ENCODE measurements around the gene GRID2IP.
A peak's percentile ranks its signal among the peaks of the same experiment; 100 is the strongest.
"Not testable (repeated sequence)": the region's sequence is repeated elsewhere in the genome, so short reads cannot be mapped to it uniquely, and the experiment has no call there.

The GRID2IP gene

DNA sequence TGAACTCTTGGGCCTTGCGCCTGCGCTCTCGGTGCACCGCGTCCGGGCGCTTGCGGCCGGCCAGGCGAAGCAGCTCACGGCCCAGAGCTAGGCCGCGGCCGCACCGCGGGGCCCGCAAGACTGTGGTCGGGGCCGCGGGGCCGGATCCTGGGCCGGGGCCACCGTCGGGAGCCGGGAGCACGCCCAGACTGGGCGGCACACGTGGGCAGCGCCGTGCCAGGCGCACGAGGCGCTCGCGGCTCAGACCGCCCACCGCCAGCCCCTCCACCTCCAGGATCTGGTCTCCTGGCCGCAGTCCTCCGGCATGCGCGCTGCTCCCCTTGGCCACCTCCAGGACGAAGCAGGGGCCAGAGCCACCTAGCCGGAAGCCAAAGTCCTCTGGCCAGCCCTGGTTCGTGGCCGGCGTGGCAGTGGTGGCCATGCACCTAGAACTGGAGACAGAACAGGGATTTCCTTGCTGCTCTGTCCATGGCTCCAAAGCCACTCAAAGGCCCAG is at the start of gene GRID2IP:
Gene GRID2IP (minus strand): TSS at position 446 of the 496 bp plus-strand sequence. CDS start 25 bp downstream, at position 421.
- no peak for DNase-seq (ENCODE audit: low read depth in 2 of 2)

DNA sequence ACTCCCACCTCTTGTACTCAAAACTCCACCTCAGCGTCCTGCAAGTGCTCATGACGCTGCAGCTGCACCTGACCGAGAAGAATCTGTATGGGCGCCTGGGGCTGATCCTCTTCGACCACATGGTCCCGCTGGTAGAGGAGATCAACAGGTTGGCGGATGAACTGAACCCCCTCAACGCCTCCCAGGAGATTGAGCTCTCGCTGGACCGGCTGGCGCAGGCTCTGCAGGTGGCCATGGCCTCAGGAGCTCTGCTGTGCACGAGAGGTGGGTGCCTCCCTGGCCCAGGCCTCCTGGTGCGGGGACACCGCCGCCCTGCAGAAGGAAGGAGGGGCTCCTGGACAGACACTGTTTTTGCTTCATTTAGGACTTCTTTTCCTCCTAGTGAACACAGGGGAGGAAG is 48.8 kb upstream of the GRID2IP start:
- no peak for DNase-seq (ENCODE audit: low read depth in 2 of 2)

DNA sequence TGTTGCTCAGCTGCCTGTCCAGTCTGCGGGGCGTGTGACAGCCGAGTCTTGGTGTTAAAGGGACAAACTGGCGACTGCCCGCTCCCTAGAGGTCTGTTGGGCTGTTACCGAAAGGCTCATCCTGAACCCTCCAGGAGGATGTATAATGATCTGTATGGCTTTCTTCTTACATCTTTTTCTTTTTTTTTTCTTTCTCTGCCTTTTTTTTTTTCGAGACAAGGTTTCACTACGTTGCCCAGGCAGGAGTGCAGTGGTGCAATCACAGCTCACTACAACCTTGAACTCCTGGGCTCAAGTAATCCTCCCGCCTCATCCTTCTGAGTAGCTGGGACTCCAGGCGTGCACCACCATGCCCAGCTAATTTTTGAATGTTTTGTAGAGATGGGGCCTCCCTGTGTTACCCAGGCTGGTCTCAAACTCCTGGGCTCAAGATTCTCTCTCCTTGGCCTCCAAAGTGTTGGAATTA is 39.4 kb upstream of the GRID2IP start:
- DNase-seq (ENCODE audit: low read depth in 2 of 2) = no peak

DNA sequence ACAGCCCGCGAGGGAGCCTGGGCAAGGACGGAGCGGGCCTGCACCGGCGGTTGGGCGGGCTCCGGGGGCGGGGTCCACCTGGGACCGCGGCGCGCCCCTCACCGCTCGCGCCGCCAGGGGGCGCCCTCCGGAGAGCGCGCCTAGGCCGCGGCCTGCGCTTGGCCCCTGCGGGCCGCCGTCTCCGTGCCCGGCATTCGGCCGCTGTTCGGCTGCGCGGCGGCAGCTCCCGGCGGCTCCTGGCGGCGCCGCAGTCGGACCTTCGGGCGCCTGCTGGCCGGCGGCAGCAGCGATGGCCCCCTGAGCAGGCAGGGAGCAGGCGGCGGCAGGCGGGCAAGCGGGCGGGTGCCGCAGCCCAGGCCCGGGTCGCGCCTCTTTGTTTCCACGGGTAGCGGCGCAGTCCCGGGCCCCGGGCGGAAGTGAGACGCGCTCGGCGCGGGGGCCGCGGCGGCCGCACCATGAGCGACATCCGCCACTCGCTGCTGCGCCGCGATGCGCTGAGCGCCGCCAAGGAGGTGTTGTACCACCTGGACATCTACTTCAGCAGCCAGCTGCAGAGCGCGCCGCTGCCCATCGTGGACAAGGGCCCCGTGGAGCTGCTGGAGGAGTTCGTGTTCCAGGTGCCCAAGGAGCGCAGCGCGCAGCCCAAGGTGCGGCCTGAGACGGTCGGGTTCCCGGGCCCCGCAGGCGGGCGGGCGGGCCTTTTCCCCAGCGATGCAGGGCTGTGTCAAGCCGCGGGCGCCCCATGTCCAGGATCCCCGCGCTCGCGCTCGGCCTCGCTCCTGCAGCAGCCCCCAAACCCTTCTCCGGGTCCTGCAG is 38.8 kb upstream of the GRID2IP start, which contains the start of gene INTS15:
Gene INTS15 (plus strand): TSS at position 193 of the 816 bp plus-strand sequence. CDS start 263 bp downstream, at position 456.
- DNase-seq (ENCODE audit: low read depth in 2 of 2) = peak; percentile 47 to 53

DNA sequence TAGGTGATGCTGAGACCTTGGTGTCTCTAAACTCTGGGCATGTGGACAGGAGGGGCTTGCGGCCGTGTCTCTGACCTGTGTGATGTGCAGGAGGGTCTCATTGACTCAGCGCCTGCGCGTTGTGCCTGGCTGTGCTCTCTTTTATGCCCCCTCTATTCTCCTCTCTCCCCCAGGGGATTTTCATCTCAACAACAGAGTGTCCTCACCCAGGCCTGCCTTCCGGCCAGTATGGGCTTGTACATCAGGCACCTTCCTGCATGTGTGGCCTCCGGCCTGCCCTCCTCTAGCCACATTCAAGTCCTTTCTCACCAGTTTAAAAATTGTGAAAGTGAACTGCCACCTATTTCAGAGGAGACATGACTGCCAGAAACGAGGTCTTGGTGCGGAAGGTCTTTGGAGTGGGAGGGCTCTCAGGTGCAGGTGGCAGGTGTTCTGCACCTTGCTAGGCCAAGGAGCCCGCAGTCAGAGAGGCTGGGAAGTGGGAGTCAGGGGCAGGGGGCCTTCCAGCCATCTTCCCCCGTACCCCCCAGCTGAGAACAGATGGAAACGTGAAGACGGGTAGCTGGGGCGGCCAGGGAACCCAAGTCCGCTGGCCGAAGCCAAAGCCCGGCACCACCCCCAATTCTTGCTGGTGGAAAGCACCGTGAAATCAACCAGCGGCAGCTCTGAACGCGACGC is 38.0 kb upstream of the GRID2IP start:
- DNase-seq (ENCODE audit: low read depth in 2 of 2) = no peak

DNA sequence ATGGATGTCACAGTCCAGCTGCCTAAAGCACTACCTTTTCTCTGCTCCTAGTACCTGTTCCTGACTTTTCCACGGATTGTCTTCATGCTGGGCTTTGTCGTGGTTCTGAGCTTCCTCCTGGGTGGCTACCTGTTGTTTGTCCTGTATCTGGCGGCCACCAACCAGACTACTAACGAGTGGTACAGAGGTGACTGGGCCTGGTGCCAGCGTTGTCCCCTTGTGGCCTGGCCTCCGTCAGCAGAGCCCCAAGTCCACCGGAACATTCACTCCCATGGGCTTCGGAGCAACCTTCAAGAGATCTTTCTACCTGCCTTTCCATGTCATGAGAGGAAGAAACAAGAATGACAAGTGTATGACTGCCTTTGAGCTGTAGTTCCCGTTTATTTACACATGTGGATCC is 37.3 kb upstream of the GRID2IP start:
- no peak for DNase-seq (ENCODE audit: low read depth in 2 of 2)

DNA sequence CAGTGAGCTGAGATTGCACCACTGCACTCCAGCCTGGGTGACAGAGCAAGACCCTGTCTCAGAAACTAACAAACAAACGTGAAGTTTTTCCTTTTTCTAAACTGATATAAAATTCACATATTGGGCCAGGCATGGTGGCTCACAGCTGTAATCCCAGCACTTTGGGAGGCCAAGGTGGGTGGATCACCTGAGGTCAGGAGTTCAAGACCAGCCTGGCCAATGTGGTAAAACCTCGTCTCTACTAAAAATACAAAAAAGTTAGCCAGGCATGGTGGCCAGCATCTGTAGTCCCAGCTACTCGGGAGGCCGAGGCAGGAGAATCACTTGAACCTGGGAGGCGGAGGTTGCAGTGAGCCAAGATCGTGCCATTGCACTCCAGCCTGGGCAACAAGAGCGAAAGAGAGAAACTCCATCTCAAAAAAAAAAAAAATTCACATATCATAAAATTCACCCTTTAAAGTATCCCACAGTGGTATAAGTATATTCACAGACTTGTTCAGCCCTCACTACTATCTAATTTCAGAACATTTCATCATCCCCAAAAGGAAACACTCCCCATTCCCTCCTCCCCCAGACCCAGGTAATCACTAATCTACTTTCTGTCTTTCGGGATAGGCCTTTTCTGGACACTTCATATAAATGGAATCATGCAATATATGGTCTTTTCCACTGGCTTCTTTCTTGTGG is 34.6 kb upstream of the GRID2IP start:
- DNase-seq (ENCODE audit: low read depth in 2 of 2) = not testable (repeated sequence)

DNA sequence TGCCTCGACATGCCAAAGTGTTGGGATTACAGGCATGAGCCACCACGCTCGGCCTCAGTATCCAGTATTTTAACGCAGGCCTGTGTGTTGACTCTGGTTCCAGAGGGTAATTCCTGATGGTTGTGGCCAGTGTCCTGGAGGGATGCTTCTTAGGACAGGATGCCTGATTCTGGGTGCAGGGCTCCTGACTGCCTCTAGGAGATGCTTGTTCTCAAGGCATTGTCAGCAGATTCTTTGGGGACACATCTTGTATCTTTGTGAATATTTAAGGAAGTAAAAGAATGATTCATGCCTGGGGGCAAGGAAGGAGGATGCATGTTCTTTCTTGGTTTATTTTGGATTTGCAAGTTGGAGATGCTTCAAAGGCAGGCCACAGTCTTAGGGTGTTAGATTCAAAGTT is 28.2 kb upstream of the GRID2IP start:
- DNase-seq (ENCODE audit: low read depth in 2 of 2) = no peak

DNA sequence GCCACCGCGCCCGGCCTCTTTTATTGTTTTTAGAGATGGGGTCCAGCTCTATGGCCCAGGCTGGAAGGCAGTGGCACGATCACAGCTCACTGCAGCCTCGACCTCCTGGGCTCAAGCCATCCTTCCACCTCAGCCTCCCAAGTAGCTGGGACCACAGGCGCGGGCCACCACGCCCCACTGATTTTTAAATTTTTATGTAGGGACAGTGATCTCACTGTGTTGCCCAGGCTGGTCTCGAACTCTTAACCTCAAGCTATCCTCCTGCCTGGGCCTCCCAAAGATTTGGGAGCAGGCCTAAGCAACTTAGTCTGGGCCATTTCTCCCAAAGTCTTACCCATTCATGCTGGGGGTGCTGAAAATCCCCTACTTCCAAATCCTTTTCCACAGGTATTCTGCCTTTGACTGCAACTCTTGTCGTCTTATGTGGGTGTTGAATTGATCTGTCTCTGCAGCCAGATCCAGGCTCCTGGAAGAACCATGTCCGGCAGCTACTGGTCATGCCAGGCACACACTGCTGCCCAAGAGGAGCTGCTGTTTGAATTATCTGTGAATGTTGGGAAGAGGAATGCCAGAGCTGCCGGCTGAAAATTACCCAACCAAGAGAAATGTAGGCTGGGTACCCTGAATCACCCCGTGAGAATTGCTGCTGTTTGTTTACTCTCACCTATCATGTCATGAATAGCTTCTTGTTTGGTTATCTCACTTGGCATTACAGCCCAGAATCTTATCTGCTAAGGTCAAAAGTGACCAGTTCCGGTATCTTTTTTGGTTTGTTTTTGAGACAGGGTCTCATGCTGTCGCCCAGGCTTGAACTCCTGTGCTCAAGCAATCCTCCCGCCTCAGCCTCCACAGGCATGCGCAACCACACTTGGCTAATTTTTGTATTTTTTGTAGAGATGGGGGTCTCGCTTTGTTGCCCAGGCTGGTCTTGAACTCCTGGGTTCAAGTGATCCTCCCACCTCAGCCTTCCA is 27.1 kb upstream of the GRID2IP start:
- DNase-seq (ENCODE audit: low read depth in 2 of 2) = no peak

DNA sequence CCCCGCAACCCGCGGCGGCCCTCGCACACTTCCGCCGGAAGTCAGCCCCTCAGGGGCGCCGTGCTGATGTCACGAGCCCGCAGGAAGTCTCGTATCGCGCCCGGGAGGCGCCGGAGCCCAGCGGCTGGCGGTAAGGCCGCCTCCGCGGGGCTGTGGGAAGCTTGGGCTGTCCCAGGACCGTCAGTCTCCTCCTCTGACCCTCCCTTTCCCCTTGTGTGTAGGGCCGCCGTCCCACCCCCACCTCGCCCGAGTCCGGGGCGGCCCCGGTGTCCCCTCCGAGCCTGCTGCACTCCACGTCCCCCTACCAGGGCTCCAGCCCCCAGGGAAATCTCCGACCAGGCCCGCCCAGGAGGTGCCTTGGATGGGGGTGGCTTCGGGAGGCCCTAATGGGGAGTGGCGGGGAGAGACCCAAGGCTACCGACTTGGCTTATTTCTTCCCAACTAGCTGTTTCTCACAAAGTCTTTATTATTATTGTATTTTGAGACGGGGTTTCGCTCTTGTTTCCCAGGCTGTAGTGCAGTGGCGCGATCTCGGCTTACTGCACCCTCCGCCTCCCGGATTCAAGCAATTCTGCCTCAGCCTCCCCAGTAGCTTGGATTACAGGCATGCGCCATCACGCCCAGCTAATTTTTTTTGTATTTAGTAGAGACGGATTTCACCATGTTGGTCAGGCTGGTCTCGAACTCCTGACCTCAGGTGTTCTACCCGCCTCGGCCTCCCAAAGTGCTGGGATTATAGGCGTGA is 26.3 kb upstream of the GRID2IP start, which contains the start of gene ZDHHC4:
Gene ZDHHC4 (plus strand): TSS at position 86 of the 745 bp plus-strand sequence. CDS start 3,108 bp downstream, outside the sequence.
- peak; percentile 64 to 70 for DNase-seq (ENCODE audit: low read depth in 2 of 2)

DNA sequence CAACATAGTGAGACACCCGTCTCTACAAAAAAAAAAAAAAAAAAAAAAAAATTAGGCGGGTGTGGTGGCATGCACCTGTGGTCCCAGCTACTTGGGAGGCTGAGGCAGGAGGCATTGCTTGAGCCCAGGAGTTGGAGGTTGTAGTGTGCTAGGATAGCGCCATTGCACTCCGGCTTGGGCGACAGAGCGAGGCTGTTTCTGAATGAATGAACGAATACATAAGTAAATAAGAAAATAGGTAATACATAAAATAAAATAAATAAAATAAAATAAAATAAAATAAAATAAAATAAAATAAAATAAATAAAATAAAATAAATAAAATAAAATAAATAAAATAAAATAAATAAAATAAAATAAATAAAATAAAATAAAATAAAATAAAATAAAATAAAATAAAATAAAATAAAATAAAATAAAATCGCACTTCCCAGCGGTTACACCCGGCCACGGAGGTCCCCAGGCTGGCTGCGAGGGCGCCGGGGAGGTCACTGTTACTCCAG is 25.7 kb upstream of the GRID2IP start:
- not testable (repeated sequence) for DNase-seq (ENCODE audit: low read depth in 2 of 2)

DNA sequence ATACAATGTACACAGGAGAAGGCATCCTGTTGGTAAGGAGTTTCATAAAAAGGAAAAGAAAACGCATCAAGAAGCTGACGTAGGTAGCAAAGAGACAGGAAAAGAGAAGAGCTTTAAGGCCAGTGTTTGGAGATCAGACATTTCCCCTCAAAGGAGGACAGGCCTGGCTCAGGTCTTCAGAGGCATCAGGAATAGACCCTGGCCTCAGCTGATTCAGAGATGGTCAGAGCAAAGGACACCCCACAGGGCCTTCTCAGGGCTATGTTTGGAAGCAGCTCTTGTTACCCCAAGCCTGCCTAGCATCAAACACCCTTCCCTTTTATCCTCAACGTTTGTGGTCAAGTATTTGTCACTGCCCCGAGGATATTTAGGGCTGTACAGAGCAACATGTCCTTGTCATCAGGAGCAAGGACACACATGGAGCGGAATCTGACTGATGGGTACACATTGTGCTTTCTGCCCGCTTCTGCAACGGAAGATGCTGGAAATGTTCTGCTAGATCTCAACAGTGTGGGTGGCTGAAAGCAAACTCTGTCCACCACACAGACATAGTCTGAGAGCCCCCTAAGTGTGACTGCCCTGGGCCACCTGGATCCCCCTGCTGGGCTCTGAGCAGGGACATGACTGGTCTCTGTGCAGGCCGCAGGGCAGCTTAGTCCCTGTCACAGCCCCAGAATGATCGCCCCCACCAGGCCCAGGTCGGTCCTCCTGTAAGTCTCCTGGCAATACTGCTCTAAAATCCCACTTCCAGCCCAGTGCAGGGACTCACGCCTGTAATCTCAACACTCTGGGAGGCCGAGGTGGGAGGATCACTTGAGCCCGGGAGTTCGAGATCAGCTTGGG is 25.0 kb upstream of the GRID2IP start:
- DNase-seq (ENCODE audit: low read depth in 2 of 2) = no peak

DNA sequence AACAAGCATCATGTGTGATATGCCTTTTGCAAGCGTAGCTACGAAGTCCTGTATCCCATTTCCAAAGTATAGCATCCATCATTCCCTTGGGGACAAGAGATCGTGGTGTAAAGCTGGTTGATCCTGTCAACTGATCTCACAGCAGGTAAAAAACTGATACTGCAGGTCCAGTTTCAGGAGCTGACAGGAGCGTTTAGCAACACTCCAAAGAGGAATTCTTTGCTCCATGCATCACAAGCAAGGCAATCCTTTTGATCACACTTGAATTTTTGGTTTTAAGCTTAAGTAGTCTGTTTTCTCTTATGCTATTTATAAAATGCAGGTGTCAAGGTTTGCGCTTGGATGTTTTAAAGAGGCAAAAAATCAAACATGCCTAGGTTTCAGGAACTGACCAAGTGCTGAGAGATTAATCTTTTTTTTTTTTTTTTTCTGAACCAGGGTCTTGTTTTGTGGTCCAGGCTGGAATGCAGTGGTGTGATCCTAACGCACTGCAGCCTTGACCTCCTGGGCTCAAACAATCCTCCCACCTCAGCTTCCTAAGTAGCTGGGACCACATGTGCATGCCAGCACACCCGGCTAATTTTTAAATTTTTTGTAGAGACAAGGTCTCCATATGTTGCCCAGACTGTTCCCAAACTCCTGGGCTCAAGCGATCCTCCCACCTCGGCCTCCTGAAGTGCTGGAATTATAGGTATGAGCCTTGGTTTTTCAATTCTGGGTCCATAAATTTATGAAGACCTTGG is 24.2 kb upstream of the GRID2IP start:
- no peak for DNase-seq (ENCODE audit: low read depth in 2 of 2)

DNA sequence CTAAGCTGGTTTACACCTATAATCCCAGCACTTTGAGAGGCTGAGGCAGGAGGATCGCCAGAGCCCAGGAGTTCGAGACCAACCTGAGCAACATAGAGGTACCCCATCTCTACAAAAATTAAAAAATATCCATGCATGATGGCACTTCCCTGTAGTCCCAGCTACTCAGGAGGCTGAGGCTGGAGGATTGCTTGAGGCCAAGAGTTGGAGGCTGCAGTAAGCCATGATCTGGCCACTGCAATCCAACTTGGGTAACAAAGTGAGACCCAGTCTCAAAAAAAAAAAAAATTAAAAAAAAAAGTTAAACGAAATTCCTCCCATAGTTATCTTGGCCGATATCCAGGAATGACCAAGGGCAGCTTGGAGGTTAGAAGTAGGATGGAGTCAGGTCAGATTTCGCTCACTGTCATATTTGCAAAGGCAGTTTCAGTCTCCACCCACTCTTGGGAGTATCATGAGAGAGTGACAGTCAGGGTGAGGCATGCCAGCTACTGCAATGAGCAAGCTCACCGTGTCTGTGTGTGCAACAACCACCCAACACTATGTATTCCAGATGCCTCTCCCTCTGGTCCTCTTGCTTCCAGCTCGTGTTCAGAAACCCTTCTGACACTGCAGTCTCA is 20.0 kb upstream of the GRID2IP start:
- DNase-seq (ENCODE audit: low read depth in 2 of 2) = no peak

DNA sequence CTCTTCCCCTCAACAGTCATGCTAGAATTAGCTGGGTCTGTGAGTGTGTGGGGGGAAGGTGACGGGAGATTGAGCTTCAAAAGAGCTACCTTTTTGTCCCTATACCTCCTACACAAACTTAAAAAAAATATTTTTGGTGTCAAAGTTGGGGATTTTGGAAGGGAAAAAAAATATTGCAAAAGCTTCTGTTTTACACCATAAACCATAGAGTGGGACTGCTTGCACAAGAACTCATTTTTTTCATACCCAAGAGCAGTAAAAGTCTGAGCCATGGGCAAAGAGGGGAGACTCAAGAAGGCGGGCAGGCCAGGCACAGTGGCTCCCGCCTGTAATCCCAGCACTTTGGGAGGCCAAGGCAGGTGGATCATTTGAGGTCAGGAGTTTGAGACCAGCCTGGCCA is 16.6 kb upstream of the GRID2IP start:
- DNase-seq (ENCODE audit: low read depth in 2 of 2) = no peak

DNA sequence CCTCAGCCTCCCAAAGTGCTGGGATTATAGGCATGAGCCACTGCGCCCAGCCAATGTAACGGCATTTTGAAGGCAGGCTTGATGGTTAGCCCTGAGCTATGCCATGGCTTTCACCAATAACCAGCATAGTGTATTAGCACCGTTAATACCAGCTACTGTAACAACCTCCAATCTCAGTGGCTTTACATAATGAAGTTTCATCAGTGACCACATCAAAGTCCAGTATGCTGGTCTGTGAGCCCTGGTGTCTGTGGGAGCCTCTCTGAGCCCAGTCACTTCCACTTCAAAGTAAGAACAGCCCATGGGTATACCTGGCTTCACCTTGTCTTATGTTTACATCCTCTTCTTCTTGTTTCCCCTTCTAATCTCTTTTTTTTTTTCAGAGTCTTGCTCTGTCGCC is 14.4 kb upstream of the GRID2IP start:
- no peak for DNase-seq (ENCODE audit: low read depth in 2 of 2)

DNA sequence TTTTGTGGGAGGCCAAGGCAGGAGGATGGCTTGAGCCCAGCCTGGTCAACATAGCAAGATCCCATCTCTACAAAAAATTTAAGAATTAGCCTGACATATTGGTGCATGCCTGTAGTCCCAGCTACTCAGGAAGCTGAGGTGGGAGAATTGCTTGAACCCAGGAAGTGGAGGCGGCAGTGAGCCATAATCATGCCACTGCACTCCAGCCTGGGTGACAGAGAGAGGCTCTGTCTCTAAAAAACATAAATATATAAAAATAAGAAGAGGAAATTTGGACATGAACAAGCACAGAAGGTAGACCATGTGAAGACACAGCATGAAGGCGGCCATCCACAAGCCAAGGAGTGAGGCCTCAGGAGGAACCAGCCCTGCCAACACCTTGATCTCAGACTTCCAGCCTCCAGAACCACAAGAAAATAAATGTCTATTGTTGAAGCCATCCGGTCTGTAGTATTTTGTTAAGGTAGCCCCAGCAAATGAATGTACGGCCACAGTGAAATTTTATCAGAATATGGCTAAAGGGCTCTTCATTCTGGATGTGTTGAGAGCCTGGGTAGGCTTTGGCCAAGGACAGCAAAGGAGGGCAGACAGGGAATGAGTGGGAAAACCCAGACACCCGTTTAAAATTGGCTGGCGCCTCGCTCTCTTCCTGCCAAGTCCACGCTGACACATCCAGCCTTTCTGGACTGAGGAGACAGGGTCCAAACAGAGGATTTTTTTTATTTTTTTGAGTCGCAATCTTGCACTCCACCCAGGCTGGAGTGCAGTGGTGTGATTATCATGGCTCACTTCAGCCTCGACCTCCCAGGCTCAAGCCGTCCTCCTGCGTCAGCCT is 12.9 kb upstream of the GRID2IP start:
- no peak for DNase-seq (ENCODE audit: low read depth in 2 of 2)

Measured in fibroblast of skin of left quadriceps (primary cell).